Neural cell (in vitro differentiated cells): ENCODE data around the gene HHATL.

Source experiments
- POLR2AphosphoS5 ChIP-seq: IDR thresholded peaks from 2 replicates; pipeline ENCODE4 v1.6.1; 2012
- TF ChIP-seq, protein P1 (sequence below): fragments of 450-650 bp; IDR thresholded peaks from 2 replicates; pipeline ENCODE4 v1.5.1; 2014; ENCODE audit warnings: antibody characterized with exemption, mild to moderate bottlenecking, moderate library complexity; ENCODE audit not compliant: poor library complexity, severe bottlenecking

GRCh38 chr3:42670051-42670576 lies 32.5 kb downstream of the HHATL start:
- TF ChIP-seq, protein P1, sequence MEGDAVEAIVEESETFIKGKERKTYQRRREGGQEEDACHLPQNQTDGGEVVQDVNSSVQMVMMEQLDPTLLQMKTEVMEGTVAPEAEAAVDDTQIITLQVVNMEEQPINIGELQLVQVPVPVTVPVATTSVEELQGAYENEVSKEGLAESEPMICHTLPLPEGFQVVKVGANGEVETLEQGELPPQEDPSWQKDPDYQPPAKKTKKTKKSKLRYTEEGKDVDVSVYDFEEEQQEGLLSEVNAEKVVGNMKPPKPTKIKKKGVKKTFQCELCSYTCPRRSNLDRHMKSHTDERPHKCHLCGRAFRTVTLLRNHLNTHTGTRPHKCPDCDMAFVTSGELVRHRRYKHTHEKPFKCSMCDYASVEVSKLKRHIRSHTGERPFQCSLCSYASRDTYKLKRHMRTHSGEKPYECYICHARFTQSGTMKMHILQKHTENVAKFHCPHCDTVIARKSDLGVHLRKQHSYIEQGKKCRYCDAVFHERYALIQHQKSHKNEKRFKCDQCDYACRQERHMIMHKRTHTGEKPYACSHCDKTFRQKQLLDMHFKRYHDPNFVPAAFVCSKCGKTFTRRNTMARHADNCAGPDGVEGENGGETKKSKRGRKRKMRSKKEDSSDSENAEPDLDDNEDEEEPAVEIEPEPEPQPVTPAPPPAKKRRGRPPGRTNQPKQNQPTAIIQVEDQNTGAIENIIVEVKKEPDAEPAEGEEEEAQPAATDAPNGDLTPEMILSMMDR, result no peak
- no peak for TF ChIP-seq POLR2AphosphoS5
